SU-DHL-6 (cell line): Measurements from ENCODE around the gene UBE4B.

Source experiments
- H2AFZ ChIP-seq: fragments of 200-600 bp; sonication (generic); 2 replicates; pipeline ENCODE4 v1.6.1; 2014; ENCODE audit warnings: low read depth, mild to moderate bottlenecking, moderate library complexity, mixed read lengths, antibody characterized with exemption, low read length; ENCODE audit not compliant: severe bottlenecking
- H3F3A ChIP-seq: fragments of 200-600 bp; shearing (Covaris generic); 2 replicates; pipeline ENCODE4 v1.6.0; 2016; ENCODE audit warnings: antibody characterized with exemption, mild to moderate bottlenecking; ENCODE audit not compliant: insufficient read depth
- H3K27ac ChIP-seq: fragments of 200-600 bp; sonication (generic); 2 replicates; pipeline ENCODE4 v1.5.1; 2016; ENCODE audit warnings: low read depth, mild to moderate bottlenecking, low read length, moderate library complexity, mixed read lengths
- H3K27me3 ChIP-seq: fragments of 200-600 bp; sonication (generic), shearing (Covaris generic); 2 replicates; pipeline ENCODE4 v1.6.0; 2014; ENCODE audit warnings: mild to moderate bottlenecking, low read length
- H3K36me3 ChIP-seq: fragments of 200-600 bp; sonication (generic); 2 replicates; pipeline ENCODE4 v1.6.1; 2014; ENCODE audit warnings: mild to moderate bottlenecking, low read length, mixed read lengths
- H3K4me2 ChIP-seq: fragments of 300-600, 200-600 bp; shearing (Covaris generic), sonication (generic); 2 replicates; pipeline ENCODE4 v1.6.0; 2014; ENCODE audit warnings: low read length, low read depth, mild to moderate bottlenecking; ENCODE audit not compliant: poor library complexity, severe bottlenecking
- H3K4me3 ChIP-seq: fragments of 200-600 bp; sonication (generic); 2 replicates; pipeline ENCODE4 v1.5.1; 2014; ENCODE audit warnings: antibody characterized with exemption, low read length, mild to moderate bottlenecking, mixed read lengths; ENCODE audit not compliant: insufficient read depth, poor library complexity, severe bottlenecking
- H3K79me2 ChIP-seq: fragments of 200-600 bp; sonication (generic); 2 replicates; pipeline ENCODE4 v1.6.1; 2014; ENCODE audit warnings: mild to moderate bottlenecking, low read length, moderate library complexity; ENCODE audit not compliant: insufficient read depth
- H3K9ac ChIP-seq: fragments of 200-600 bp; sonication (generic); 2 replicates; pipeline ENCODE4 v1.7.0; 2014; ENCODE audit warnings: mild to moderate bottlenecking, low read length
- H3K9me2 ChIP-seq: fragments of 200-600 bp; sonication (generic); replicated peaks from 2 replicates; pipeline ENCODE4 v1.6.1; 2014; ENCODE audit warnings: low read length; ENCODE audit not compliant: insufficient read depth
- H3K9me3 ChIP-seq: fragments of 200-600 bp; sonication (generic); 2 replicates; pipeline ENCODE4 v1.6.1; 2014; ENCODE audit warnings: low read length, mixed read lengths; ENCODE audit not compliant: insufficient read depth
- H4K20me1 ChIP-seq: fragments of 200-600 bp; sonication (generic); 2 replicates; pipeline ENCODE4 v1.6.1; 2014; ENCODE audit warnings: low read depth, mild to moderate bottlenecking, antibody characterized with exemption, low read length, moderate library complexity, mixed read lengths
- EZH2phosphoT487 ChIP-seq: fragments of 200-600 bp; sonication (generic), shearing (Covaris generic); conservative IDR thresholded peaks from 2 replicates; pipeline ENCODE4 v1.6.1; 2018; ENCODE audit warnings: mild to moderate bottlenecking, antibody characterized with exemption, low read length, moderate library complexity, mixed read lengths
- TF ChIP-seq, protein P1 (sequence below): fragments of 200-600 bp; sonication (generic); IDR thresholded peaks from one replicate; pipeline ENCODE4 v1.5.1; 2017; ENCODE audit warnings: antibody characterized with exemption, mild to moderate bottlenecking, low read length, moderate library complexity; ENCODE audit not compliant: insufficient read depth, poor library complexity, severe bottlenecking

Gene UBE4B

DNA sequence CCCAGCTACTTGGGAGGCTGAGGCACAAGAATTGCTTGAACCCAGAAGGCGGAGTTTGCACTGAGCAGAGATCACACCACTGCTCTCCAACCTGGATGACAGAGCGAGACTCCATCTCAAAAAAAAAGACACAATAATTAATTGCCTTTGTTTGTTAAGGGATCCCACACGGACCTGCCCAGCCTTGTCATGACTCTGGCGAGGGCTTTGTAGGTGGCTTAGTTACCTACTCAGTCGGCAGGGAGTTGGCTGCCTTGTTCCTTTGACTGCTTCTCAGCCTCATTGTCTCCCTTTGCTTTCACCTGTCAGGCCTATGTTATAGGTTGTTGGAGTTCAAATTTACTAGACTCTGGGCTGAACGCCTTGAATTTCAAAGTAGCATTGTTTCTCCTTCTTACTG lies 82.0 kb downstream of the UBE4B start:
- Histone ChIP-seq H3K9me3 (no peaks in the 10 kb centered on the region), H3K36me3 (no peaks in the 10 kb centered on the region), H3K27me3 (no peaks in the 10 kb centered on the region), H3K79me2 (no peaks in the 10 kb centered on the region), H3K4me2 (no peak overlapping the region), H3K9ac (no peak overlapping the region), H3K4me3 (no peak overlapping the region), H3F3A (no peaks in the 10 kb centered on the region), H3K9me2 (no peaks in the 10 kb centered on the region), H3K27ac (no peak overlapping the region), H2AFZ (no peak overlapping the region), H4K20me1 (no peaks in the 10 kb centered on the region)
- TF ChIP-seq, protein P1, sequence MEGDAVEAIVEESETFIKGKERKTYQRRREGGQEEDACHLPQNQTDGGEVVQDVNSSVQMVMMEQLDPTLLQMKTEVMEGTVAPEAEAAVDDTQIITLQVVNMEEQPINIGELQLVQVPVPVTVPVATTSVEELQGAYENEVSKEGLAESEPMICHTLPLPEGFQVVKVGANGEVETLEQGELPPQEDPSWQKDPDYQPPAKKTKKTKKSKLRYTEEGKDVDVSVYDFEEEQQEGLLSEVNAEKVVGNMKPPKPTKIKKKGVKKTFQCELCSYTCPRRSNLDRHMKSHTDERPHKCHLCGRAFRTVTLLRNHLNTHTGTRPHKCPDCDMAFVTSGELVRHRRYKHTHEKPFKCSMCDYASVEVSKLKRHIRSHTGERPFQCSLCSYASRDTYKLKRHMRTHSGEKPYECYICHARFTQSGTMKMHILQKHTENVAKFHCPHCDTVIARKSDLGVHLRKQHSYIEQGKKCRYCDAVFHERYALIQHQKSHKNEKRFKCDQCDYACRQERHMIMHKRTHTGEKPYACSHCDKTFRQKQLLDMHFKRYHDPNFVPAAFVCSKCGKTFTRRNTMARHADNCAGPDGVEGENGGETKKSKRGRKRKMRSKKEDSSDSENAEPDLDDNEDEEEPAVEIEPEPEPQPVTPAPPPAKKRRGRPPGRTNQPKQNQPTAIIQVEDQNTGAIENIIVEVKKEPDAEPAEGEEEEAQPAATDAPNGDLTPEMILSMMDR: no peak
- no peak for TF ChIP-seq EZH2phosphoT487

DNA sequence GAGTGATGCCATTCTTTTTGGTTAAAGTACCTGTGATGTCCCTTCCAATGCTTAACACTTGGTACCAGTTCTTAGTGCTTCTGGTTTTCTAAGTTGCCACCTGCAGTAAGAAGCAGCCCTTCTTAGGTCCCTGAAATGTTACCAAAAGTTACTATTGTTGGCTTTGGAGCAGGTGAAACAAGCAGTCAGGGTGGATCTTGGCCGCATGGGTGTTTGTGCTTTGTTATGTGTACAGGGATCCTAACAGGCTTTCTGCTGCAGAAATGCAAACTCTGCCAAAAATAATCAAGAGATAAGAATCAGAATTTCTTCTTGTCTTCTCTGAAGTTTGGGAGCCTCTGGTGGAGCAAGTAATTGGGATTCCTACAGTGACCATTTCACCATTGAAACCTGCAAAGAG lies 84.4 kb downstream of the UBE4B start:
- no peaks in the 10 kb centered on the region for H3K27me3 ChIP-seq
- no peak for TF ChIP-seq EZH2phosphoT487
- TF ChIP-seq, protein P1: no peak
- no peak overlapping the region for H3K4me3 ChIP-seq
- H3K9me3 ChIP-seq: no peaks in the 10 kb centered on the region
- no peaks in the 10 kb centered on the region for H3K36me3 ChIP-seq
- no peaks in the 10 kb centered on the region for H4K20me1 ChIP-seq
- H3K79me2 ChIP-seq: no peaks in the 10 kb centered on the region
- H3F3A ChIP-seq: no peaks in the 10 kb centered on the region
- H3K27ac ChIP-seq: no peak overlapping the region
- H3K4me2 ChIP-seq: no peak overlapping the region
- H3K9me2 ChIP-seq: no peaks in the 10 kb centered on the region
- no peak overlapping the region for H3K9ac ChIP-seq
- H2AFZ ChIP-seq: no peak overlapping the region

DNA sequence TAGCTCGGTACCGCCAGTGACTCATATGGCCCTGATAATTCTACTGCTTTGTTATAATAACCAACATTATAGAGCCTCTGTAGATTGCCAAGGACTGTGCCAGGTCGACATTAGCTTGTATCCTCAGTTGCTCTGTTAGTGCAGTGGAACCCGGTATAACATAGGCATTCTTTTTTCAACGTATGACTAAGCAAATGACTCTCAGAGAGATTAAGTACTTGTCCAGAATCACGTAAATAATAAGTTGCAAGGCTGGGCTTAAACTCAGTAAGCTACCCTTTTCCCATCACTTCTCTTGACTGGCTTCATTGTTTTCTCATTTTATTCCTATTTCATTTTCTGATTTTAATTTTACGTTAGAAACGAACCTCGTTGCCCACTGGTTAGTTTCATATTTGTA lies 85.1 kb downstream of the UBE4B start:
- Histone ChIP-seq H3K27ac (no peak overlapping the region), H3K9me3 (no peaks in the 10 kb centered on the region), H3K4me3 (no peak overlapping the region), H3K9ac (no peak overlapping the region), H2AFZ (no peak overlapping the region), H3K79me2 (no peaks in the 10 kb centered on the region), H3K4me2 (no peak overlapping the region), H3K36me3 (no peaks in the 10 kb centered on the region), H3K27me3 (no peaks in the 10 kb centered on the region), H3K9me2 (no peaks in the 10 kb centered on the region), H4K20me1 (no peaks in the 10 kb centered on the region), H3F3A (no peaks in the 10 kb centered on the region)
- no peak for TF ChIP-seq EZH2phosphoT487
- TF ChIP-seq, protein P1: no peak
